Islet of Langerhans (tissue), 1 donor: ENCODE measurements around the gene EID3.
"Not testable (repeated sequence)": the region's sequence is repeated elsewhere in the genome, so short reads cannot be mapped to it uniquely, and the experiment has no call there.

Experiments
- FAIRE-seq: peaks from one replicate; lab custom pipeline; 2011; peaks lifted over from hg19 to GRCh38; lab: Jason Lieb, UNC

EID3 gene

DNA sequence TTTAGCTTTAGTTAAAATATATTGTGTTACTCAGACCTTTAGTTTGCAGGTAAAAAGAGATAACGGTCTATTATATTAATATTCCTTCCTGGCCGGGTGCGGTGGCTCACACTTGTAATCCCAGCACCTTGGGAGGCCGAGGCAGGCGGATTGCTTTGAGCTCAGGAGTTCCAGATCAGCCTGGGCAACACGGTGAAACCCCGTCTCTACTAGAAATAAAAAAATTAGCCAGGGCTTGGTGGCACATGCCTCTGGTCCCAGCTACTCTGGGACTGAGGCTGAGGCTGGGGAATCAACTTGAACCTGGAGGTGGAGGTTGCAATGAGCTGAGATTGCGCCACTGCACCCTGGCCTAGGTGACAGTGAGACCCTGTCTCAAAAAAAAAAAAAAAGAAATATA is 13.2 kb upstream of the EID3 start:
- FAIRE-seq, result no peak

DNA sequence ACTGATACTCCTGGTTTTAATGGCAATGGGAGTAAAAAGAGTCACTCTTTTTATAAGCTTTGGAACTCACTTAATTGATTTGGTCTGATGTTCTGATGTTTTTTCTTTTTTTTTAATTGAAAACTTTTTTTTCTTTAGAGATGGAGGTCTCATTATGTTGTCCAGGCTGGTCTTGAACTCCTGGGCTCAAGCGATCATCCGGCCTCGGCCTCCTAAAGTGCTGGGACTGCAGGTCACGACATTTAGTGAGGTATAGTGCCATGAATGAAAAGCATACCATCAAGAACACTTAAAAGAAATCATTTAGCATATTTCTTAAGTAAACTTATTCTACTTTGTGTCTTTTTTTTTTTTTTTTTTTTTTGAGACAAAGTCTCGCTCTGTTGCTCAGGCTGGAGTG is 12.7 kb upstream of the EID3 start:
- FAIRE-seq, result no peak

DNA sequence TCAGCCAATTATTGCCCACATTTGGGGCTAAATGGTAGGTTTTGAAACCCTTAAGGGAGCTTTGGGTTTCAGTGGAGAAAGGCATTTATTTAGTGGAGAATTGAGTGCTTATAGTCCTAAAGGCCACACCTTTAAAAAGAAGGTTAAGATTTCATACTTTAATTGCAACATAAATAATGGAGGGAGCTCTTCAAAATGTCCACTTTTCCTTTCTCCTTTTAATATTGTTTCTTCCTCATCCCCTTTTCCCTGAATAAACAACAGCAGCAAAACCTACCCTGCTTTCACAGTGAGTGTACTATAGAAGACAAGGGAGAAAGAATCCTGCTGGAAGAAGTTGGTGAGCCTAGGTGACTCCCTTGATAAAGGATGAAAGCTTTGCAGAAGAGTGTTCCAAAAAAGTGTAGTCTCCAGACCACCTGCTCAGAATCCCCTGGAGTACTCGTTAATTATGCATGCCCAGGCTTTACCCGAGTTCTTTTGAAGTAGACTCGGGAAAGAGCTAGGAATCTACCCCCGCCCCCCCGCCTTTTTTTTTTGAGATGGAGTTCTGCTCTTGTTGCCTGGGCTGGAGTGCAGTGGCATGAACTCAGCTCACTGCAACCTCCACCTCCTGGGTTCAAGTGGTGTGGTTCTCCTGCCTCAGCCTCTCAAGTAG is 11.5 kb upstream of the EID3 start:
- FAIRE-seq, result no peak

DNA sequence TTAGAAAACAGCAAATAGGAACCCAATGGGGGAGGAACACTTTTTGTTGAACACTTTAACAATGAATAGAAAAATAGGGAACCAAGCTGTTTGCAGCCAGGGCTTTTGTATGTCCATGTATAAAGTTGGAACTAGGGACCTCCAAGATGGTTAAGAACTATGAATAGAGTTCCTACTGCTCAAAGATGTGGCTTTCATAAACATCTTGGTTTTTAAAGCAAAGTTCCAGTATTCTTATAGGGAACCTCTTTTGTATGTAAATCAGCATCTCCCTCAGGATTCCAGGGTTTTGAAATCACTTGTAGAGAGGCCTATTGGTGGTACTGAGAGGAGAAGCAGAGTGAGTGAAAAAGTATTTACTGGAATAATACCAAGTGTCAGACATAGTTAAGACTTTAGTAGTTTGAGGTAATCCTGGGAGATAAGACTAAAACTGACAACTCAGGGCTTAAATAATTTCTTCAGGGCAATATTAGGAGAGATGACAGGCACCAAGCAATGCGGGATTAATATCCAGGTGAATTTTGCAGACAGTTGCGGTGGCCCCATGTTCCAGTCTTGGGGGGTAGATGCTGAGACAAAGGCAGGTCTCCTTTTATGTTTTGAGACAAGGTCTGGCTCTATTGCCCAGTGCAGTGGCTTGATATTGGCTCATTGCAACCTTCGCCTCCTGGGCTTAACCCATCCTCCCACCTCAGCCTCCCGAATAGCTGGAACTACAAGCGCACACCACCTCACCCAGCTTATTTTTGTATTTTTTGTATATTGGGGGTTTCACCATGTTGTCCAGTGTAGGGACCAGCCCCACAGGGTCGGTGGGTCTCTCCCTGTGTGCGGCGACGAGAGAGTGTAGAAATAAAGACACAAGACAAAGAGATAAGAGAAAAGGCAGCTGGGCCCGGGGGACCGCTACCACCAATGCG is 10.4 kb upstream of the EID3 start:
- FAIRE-seq, result no peak

DNA sequence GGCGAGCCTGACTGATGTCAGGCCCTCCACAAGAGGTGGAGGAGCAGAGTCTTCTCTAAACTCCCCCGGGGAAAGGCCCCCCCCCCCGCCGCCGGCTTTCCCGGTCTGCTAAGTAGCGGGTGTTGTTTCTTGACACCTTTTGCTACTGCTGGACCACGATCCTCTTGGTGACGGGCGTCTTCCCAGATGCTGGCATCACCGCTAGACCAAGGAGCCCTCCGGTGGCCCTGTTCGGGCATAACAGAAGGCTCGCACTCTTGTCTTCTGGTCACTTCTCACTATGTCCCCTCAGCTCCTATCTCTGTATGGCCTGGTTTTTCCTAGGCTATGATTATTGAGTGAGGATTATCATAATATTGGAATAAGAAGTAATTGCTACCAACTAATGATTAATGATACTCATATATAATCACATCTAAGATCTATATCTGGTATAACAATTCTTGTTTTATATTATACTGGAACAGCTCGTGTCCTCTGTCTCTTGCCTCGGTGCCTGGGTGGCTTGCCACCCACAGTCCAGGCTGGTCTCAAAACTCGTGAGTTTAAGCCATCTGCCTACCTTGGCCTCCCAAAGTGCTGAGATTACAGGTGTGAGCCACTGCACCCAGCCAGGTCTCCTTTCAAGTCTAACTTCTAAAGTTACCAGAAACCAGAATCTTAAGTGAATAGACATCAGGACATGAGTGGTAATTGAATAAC is 9.2 kb upstream of the EID3 start:
- not testable (repeated sequence) for FAIRE-seq

DNA sequence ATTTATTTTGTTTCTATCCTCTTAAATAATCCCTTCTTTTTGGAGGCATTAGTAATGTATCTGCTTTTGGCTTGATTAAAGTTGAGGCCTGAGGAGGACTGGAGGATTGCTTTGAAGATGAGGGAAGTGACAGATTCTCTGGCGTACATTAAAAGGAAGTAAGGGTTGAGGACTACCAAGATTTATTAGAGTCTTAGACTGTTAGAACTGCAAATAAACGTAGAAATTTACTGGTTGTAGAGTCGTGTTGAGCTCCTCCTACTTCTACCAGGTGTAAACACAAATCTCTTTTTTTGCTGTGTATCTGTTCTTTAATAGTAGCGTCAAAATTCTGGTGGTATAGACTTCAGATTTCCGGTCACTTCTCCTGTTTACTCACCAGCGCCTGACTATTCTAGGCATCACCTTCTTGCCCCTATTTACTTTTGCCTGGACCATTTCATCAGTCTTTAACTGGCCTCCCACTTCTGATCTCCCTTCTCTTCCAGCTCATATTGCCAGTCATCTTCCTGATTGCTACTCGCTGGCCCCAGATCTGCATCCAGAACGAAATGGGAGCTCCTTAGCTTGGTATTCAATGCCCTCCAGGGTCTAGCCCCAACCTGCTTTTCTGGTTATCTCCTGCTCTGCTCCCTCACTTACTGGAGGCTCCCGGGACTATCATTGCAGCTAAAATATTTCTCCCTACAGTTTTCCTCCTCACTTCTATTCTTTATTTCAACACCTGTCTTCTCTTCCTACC is 8.4 kb upstream of the EID3 start:
- FAIRE-seq, result no peak

DNA sequence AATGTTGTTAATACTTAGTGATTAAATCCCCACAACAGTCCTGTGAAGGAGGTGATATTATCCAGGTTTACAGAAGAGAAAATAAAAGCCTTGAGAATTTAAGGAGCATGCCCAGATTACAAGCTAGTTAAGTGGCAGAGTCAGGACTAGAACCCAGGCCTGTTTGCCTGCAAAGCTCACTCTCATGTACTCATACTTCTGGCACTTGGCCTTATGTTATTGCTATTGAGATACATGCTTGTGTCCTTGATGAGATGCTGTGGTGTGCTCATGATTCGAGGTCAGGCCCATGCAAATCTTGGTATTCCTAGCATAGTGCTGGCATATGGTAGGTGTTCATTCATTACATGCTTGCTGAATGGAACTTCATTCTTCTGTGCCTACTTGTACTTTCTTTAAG is 7.6 kb upstream of the EID3 start:
- no peak for FAIRE-seq

DNA sequence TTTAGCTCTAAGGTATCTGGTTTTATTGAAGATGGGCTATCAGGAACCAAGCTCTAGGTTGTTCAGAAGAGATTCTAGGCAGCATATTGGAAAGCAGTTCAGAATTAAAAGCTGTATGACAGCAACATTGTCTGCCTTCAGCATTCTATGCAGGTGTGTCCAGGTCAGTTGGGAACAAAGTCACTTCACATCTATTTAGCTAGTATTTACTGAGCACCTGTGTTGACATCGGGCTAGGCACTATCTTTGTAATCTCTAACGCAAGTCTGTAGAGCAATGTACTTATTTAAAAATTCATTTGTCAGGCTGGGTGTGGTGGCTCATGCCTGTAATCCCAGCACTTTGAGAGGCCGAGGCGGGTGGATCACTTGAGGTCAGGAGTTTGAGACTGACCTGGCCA is 6.8 kb upstream of the EID3 start:
- FAIRE-seq, result no peak

DNA sequence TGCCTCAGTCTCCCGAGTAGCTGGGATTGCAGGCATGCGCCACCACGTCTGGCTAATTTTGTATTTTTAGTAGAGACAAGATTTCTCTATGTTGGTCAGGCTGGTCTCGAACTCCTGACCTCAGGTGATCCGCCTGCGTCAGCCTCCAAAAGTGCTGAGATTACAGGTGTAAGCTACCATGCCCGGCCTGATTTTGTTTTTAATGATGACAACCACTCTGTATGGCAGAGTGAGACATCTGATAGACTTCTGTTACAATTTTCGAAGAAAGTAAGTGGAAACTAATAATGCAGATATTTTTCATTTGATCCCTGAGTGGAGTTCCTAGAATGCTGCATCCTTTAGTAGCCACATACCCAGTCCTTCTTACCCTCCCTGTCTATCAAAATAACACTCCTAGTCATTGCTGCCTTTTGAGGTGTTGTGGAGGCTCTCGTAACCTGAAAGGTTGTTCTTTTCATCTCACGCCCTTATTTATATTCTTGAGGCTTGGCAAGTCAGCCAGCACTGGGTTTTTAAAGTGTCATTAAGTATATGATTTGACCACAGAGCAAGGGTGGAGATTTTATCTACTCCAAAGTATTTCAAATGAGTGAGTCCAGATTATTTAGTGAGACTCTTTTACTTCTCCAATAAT is 5.9 kb upstream of the EID3 start:
- no peak for FAIRE-seq

DNA sequence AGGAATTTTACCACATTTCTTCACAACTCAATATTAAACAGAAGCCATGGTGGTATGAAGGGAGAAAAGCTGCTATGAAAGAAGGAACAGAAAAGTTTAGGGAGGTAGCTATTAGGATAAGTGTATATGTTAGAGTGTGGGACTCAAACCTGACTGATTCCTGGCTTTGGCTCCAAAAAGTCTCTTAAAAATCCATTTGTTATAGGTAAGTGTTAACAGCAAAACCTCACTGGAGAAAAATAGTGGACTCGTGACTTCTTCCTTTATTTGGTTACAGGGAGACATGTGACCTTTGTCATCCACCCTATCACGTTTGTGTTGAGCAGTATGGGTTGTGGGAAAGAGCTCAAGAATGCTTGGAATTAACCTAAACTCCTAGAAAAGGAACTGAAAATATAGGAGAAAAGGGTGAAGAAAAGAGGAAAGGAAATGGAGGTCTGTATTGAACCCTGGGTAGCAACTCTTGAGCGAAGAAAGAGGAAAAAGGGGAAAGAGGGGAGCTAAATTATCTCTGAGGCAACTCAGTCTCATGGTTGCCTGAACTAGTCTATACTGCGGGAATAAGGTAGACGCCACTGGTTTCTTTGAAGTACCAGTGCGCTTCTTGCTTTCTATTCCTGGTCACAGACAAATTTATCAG is 3.6 kb upstream of the EID3 start:
- FAIRE-seq, result no peak

DNA sequence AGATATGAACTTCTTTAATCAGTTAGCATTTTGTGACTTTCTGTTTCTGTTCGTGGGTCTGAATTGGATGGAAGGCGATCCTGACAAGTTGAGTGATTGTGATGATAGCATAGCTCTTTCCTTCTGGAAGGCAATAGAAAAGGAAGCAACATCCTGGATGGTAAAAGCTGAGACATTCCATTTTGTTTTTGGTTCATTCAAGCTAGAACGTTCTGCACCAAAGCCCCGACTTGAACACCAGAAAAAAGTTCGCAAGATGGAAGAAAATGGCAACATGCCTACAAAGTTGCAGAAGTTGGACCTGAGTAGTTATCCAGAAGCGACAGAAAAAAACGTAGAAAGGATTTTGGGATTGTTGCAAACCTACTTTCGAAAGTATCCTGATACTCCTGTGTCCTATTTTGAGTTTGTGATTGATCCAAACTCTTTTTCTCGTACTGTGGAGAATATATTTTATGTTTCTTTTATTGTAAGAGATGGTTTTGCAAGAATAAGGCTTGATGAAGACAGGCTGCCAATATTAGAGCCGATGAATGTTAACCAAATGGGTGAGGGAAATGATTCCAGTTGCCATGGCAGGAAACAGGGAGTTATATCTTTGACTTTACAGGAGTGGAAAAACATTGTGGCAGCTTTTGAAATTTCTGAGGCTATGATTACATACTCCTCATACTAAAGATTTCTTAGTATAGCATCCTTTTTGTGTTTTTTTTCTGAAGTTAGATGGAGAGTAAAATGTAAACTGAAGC is 896 bp downstream of the EID3 start:
- no peak for FAIRE-seq

DNA sequence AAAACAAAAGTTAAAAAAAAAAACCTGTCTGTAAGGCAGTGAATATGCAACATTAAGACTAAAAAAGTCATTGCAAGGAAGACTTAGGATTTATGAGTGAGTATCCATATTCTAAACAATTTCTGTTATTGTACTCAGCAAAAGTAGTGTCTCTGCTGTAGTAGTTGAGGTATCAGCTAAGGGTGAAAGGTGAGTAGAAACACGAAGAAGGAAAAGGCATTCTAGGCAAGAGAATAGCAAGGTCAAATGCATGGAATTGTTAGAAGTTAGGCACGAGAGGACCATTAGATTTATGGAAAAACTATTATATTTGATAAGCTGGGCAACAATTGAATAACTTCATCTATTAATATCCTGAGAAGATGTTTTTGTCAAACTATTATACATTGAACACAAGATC is 1.8 kb downstream of the EID3 start:
- no peak for FAIRE-seq

DNA sequence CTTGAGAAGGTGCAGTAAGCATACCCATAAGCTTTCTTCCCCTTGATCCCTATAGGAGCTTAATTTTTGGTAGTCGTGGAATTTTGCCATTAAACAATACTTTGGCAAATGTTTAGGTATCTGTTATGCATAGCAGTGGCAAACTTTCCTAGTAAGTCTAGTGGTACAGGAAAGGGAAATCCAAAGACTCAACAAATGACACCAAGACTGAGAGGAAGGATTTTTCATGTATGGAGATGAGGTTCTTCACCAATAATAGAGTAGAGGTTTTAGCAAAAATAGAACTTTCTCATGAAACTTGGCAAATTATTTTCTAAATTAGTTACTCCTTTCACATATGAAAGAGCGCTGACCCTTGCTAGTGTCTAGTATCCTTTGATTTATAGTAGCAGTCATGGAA is 2.8 kb downstream of the EID3 start:
- no peak for FAIRE-seq

DNA sequence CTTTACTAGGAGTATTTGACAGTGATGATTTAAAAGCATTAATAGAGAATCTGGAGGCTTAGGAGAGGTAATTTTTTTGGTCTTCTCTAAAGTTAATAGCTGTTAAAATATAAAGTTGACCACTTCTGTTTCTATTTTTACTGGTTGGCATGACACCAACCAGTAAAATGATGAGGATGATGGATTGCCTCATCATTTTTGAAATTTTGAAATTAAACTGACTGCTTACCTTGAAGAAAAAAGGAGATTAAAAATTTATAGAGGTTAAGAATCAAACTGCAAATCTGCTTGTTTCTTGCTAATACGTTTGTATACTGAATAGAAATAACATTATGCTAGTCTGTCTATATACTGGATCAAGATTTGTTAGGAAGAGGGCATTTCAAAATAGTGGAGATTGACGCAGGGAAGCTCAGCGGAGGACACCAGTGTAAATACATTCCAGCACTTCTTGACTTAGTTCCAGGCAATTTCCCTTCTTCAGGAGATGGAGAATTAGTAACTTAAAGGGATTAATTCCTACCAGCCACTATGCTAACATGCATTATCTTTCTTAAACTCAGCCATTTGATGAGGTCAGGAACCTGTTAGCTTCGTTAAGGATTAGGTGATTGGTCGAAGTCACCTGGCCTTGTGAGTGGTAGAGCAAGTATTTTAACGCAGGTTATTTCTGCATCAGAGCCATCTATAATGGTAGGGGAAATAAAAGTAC is 3.6 kb downstream of the EID3 start:
- no peak for FAIRE-seq

DNA sequence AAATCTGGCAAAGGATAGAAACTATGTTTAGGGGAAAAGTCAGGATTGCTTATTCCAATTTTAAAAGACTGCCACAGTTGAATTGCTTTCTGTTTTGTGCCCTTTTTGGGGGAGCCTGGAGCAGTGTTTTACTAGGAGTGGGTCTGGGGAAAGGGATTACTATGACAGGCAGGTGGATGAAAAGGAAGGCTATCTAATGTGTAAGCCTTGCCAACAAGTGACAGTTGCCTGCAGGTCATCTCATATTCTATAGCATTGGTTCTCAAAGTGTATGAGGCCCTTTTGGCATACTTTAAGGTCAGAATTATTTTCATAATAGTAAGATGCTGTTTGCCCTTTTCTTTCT is 4.1 kb downstream of the EID3 start:
- no peak for FAIRE-seq

DNA sequence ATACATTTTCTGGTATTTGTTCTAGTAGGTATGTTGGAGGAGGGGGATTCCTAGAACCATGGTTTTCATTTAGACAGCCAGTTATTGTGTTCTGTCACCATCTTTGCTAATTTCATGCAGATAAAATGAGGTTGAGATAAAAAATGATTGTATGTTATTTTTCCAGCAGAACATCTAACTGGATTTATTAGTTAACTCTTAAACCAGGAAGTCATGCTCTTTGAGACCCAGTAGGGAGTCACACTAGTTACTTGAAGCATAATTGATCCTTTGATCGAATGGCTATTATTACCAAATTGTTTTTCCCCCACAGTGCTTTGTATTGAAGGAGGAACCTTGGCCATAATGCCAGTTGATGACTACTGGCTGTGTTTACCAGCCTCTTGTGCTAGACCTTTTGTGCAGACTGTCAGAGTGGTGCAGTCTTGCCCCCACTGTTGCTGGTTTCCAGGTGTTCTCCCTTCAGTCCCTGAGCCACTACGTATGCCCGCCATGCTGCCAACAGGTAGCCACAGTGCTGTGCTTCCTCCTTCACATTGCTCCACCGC is 6.0 kb downstream of the EID3 start:
- FAIRE-seq, result no peak

DNA sequence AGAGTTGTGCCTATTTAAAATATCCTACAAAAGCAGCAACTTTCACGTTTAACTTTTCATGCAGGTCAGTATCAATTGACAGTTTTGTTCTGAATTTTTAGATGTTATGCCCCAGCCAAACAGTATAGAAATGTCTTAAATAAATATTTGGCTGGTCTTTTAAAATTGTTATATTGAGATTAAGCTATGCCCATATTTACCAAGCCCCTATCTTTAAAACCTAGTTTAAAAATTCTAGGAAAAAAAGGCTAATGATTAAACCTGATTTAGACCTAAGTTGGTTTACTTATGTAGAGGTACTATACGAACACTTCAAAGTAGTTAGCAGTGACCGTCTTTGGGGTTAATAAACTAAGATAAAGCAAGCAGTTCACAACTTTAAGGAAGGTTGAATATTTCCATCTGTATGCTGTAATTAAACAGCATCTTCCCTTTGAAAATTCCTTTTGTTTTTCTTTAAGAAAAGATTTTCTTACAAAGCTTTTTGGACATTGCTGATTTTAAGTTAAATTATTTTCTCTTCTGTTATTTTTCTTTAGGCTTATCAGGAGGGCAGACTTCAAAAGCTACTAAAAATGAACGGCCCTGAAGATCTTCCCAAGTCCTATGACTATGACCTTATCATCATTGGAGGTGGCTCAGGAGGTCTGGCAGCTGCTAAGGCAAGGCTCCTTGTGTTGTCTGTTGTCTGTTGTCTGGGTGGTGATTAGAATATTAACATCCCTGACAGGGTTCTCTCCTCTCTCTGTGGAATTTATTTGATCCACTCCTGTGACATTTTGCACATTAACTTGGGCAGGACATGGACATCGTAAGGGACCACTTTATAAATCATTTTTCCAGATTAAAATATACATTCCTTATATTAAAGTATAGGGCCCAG is 7.5 kb downstream of the EID3 start:
- FAIRE-seq, result peak; percentile 55

DNA sequence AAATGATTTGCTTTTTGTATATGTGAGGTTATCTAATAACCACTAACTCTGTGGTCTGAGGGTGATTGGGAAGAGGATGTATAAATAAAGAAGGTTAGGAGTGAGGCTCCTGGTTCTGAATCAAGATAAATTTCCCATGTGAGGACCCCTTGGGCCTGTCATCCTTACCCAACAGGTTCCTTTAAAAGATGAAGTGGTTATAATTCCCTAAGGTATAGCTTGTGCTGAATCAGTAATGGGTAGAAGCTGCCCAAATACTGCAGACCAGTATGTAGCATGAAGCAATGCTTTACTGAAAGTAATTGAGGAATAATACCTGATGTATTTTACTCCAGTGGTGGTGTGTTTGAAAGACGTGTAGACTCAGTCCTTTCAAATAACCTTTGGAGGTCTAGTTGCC is 8.7 kb downstream of the EID3 start:
- no peak for FAIRE-seq

DNA sequence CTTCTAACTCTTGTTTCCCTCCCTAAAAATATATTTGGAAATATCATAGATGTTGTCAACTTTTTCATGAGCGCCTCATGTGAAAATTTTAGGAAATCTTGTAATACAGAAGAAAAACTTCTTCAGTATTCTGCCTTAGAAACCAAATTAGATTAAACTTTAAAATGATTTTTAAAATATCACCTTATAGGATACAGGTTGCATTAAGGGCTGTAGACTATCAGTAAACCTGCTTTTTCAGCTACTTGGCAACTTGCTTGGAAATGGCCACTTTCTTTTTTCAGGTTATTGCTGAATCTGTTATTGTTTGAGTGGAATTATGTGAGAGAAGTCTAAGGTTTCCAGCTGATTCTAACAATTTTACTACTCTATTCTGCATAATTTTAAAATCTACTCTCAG is 9.1 kb downstream of the EID3 start:
- FAIRE-seq, result no peak
